ENCODE measurements around the gene GABBR2.

The GABBR2 gene

GRCh38 chr9:98342820-98343210 is 365.9 kb downstream of the GABBR2 start:
- DNase-seq (ENCODE audit: low spot score) = peak; percentile 16

- no peak for DNase-seq (ENCODE audit: low spot score)
These were observed 366.5 kb downstream of the GABBR2 start for GRCh38 chr9:98342098-98342819.

- DNase-seq (ENCODE audit: low spot score) = no peak
These were observed 367.3 kb downstream of the GABBR2 start for GRCh38 chr9:98341157-98342097.

- DNase-seq (ENCODE audit: low spot score) = no peak
These were observed 368.5 kb downstream of the GABBR2 start for GRCh38 chr9:98339987-98340800.

- no peak for DNase-seq (ENCODE audit: low spot score)
These were observed 373.1 kb downstream of the GABBR2 start for GRCh38 chr9:98335661-98336060.

GRCh38 chr9:98334796-98335195 is 373.9 kb downstream of the GABBR2 start:
- no peak for DNase-seq (ENCODE audit: low spot score)

GRCh38 chr9:98333703-98334582 is 374.8 kb downstream of the GABBR2 start:
- DNase-seq (ENCODE audit: low spot score) = no peak

- no peak for DNase-seq (ENCODE audit: low spot score)
These were observed 376.3 kb downstream of the GABBR2 start for GRCh38 chr9:98332405-98332831.

GRCh38 chr9:98331536-98332259 is 377.0 kb downstream of the GABBR2 start:
- DNase-seq (ENCODE audit: low spot score) = peak; percentile 12

GRCh38 chr9:98330831-98331230 is 377.9 kb downstream of the GABBR2 start:
- peak; percentile 51 for DNase-seq (ENCODE audit: low spot score)

- no peak for DNase-seq (ENCODE audit: low spot score)
These were observed 378.8 kb downstream of the GABBR2 start for GRCh38 chr9:98329904-98330303.

- DNase-seq (ENCODE audit: low spot score) = no peak
These were observed 379.5 kb downstream of the GABBR2 start for GRCh38 chr9:98329281-98329680.

- DNase-seq (ENCODE audit: low spot score) = no peak
These were observed 380.0 kb downstream of the GABBR2 start for GRCh38 chr9:98328770-98329169.

GRCh38 chr9:98328141-98328540 is 380.6 kb downstream of the GABBR2 start:
- no peak for DNase-seq (ENCODE audit: low spot score)

- no peak for DNase-seq (ENCODE audit: low spot score)
These were observed 381.5 kb downstream of the GABBR2 start for GRCh38 chr9:98327249-98327561.

- no peak for DNase-seq (ENCODE audit: low spot score)
These were observed 382.1 kb downstream of the GABBR2 start for GRCh38 chr9:98326459-98327248.

- DNase-seq (ENCODE audit: low spot score) = no peak
These were observed 383.9 kb downstream of the GABBR2 start for GRCh38 chr9:98324801-98325200.

- no peak for DNase-seq (ENCODE audit: low spot score)
These were observed 385.0 kb downstream of the GABBR2 start for GRCh38 chr9:98323831-98324135.

- no peak for DNase-seq (ENCODE audit: low spot score)
These were observed 385.5 kb downstream of the GABBR2 start for GRCh38 chr9:98323051-98323830.

All from Ammon's horn (tissue), 1 donor.